Duodenal mucosa (tissue), 2 donors: Measurements from ENCODE around the gene MACF1.

ENCODE experiments used
- H3K27ac ChIP-seq: one replicate; pipeline ENCODE4 v1.7.0; 2013; ENCODE audit warnings: low read depth, low read length
- H3K27me3 ChIP-seq, 2 donors: one replicate each; pipeline ENCODE4 v1.7.0; 2013; ENCODE audit warnings: low read length in 2 of 2, control low read depth in 1 of 2; ENCODE audit not compliant: insufficient read depth in 2 of 2, control insufficient read depth in 1 of 2
- H3K36me3 ChIP-seq, 2 donors: one replicate each; pipeline ENCODE4 v1.7.0; 2013; ENCODE audit warnings: low read length in 2 of 2, control low read depth in 1 of 2; ENCODE audit not compliant: insufficient read depth in 2 of 2, control insufficient read depth in 1 of 2
- H3K4me1 ChIP-seq, 2 donors: one replicate each; pipeline ENCODE4 v1.7.0; 2013; ENCODE audit warnings: low read length in 2 of 2, control low read depth in 1 of 2; ENCODE audit not compliant: insufficient read depth in 2 of 2, control insufficient read depth in 1 of 2
- H3K4me3 ChIP-seq, 2 donors: one replicate each; pipeline ENCODE4 v1.7.0; 2013; ENCODE audit warnings: low read length in 2 of 2, low read depth in 1 of 2
- H3K9ac ChIP-seq, 2 donors: one replicate each; pipeline ENCODE4 v1.7.0; 2013; ENCODE audit warnings: low read length in 2 of 2, low read depth in 1 of 2
- H3K9me3 ChIP-seq, 2 donors: one replicate each; pipeline ENCODE4 v1.7.0; 2013; ENCODE audit warnings: low read length in 2 of 2, control low read depth in 1 of 2; ENCODE audit not compliant: control insufficient read depth in 1 of 2

MACF1 gene

DNA sequence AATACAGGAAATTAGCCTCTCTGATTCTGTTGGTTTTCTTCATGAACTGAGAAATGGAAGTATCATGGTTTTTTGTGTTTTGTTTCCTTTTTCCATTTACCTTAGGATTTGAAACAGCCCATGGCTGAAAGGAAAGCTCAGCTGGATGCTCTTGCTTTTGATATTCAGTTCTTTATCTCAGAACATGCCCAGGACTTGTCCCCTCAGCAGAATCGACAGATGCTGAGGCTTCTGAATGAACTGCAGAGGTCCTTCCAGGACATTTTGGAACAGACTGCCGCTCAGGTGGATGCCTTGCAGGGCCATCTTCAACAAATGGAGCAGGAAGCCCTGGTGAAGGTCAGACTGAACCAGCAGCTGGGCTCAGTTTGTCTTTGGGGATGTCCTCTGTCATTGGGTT, 142.4 kb downstream of the MACF1 start:
- Histone ChIP-seq H3K4me3 (no peak overlapping the region), H3K9me3 (no peaks in the 10 kb centered on the region), H3K4me1 (peaks cover 0 to 4% of the 10 kb centered on the region in 2 donors), H3K36me3 (peaks cover 22 to 52% of the 10 kb centered on the region in 2 donors), H3K9ac (no peak overlapping the region), H3K27ac (no peak overlapping the region), H3K27me3 (no peaks in the 10 kb centered on the region)

DNA sequence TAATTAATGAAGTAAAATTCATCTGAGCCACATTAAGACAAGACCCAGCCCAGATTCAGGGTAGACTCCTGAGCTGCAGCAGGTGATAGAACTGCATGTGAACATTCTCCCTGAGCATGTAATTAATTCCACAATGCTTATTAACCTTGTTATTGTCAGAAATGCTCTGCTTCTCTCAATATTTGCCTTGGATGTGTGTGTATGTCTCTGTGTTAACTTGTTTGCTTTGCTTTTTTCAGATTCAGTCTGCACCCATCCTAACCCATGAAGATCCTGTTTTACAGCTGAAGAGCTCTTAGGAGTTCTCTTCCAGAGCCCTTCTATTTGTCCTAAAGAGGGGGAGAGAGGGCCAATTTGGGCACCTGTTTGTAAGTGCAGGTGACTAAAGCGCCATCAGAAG, 143.8 kb downstream of the MACF1 start:
- H3K9me3 ChIP-seq = no peaks in the 10 kb centered on the region
- no peak overlapping the region for H3K4me3 ChIP-seq
- H3K9ac ChIP-seq = no peak overlapping the region
- no peaks in the 10 kb centered on the region for H3K27me3 ChIP-seq
- peaks cover 25 to 63% of the 10 kb centered on the region in 2 donors for H3K36me3 ChIP-seq
- H3K27ac ChIP-seq = no peak overlapping the region
- H3K4me1 ChIP-seq = peaks cover 0 to 4% of the 10 kb centered on the region in 2 donors

DNA sequence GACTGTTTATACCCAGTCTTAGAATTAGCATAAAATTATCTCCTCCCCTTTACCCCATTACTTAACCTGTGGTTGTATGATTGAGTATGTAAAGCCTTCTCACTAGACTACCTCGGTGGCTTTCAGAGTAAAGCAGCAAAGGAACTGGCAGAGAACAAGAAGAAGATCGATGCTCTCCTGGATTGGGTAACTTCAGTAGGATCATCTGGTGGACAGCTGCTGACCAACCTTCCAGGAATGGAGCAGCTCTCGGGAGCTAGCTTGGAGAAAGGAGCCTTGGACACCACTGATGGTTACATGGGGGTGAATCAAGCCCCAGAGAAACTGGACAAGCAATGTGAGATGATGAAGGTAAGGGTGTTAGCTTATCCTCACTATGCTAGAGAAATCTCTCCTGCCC, 148.4 kb downstream of the MACF1 start:
- H3K9me3 ChIP-seq = no peaks in the 10 kb centered on the region
- H3K4me1 ChIP-seq = no peaks in the 10 kb centered on the region
- peaks cover 42 to 88% of the 10 kb centered on the region in 2 donors for H3K36me3 ChIP-seq
- H3K27ac ChIP-seq = no peak overlapping the region
- H3K4me3 ChIP-seq = no peak overlapping the region
- H3K27me3 ChIP-seq = no peaks in the 10 kb centered on the region
- H3K9ac ChIP-seq = no peak overlapping the region

DNA sequence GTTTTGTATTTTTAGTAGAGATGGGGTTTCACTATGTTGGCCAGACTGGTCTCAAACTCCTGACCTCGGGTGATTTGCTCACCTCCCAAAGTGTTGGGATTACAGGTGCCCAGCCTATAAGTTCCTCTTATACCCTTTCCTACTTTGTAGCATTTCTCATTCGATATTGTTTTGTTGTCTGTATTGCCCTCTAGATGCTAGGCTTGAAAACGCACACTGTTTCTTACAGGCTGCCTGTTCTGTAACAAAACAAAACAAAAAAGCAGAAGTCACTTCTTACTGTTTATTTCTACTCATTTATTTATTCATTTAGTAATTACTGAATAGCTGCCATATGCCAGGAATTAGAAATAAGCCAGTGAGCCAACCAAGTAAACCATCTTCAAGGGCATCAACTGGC, 150.1 kb downstream of the MACF1 start:
- Histone ChIP-seq H3K9ac (no peak overlapping the region), H3K27me3 (no peaks in the 10 kb centered on the region), H3K27ac (no peak overlapping the region), H3K4me3 (no peak overlapping the region), H3K36me3 (peaks cover 52 to 88% of the 10 kb centered on the region in 2 donors), H3K4me1 (no peaks in the 10 kb centered on the region), H3K9me3 (no peaks in the 10 kb centered on the region)

DNA sequence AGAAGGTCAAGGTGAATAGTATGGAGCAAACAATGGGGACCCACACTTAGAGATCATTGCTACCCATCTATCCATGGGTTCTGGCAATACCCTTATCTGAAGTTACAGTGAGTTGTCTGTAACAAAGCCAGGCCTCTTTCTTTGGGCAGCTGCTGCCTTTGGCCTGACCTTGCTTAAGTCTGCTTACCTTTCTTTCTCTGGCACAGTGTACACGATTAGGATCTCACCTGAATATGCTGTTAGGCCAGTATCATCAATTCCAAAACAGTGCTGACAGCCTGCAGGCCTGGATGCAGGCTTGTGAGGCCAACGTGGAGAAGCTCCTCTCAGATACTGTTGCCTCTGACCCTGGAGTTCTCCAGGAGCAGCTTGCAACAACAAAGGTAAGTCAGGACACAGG, 154.0 kb downstream of the MACF1 start:
- H3K9ac ChIP-seq = no peak overlapping the region
- no peak overlapping the region for H3K27ac ChIP-seq
- no peaks in the 10 kb centered on the region for H3K27me3 ChIP-seq
- H3K4me3 ChIP-seq = no peak overlapping the region
- peaks cover 46 to 75% of the 10 kb centered on the region in 2 donors for H3K36me3 ChIP-seq
- H3K4me1 ChIP-seq = no peaks in the 10 kb centered on the region
- no peaks in the 10 kb centered on the region for H3K9me3 ChIP-seq

DNA sequence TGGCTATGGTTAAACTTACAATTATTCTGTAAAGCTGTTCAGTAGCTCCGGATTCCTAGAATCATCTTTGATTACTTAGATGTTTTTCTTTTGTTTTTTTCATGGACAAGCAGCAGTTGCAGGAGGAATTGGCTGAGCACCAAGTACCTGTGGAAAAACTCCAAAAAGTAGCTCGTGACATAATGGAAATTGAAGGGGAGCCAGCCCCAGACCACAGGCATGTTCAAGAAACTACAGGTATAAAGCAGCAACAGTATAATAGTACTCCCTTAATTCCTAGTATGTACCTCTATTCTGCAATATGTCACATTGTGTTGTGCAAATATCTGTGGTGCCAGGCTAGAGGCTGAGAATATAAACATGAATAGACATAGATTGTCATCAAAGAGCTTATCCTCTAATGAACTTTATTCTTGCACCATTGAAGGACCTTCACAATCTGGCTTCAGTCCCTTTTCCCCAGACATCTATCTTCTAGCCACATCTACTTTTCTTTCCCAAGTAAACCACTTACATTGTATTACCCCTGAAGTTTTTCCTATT, 154.6 kb downstream of the MACF1 start:
- Histone ChIP-seq H3K4me1 (no peaks in the 10 kb centered on the region), H3K27ac (no peak overlapping the region), H3K4me3 (no peak overlapping the region), H3K27me3 (no peaks in the 10 kb centered on the region), H3K9ac (no peak overlapping the region), H3K9me3 (no peaks in the 10 kb centered on the region), H3K36me3 (peaks cover 40 to 69% of the 10 kb centered on the region in 2 donors)

DNA sequence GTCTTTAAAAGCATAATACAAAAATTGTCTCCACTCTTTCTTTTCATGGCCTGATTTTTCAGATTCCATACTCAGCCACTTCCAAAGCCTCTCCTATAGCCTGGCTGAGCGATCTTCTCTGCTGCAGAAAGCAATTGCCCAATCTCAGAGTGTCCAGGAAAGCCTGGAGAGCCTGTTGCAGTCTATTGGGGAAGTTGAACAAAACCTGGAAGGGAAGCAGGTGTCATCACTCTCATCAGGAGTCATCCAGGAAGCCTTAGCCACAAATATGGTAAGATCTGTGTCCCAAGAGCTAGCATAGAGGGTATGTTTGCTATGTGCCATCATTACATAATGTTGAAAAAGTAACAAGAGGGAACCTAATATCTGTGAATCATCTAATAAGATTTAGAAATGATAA, 156.2 kb downstream of the MACF1 start:
- no peaks in the 10 kb centered on the region for H3K9me3 ChIP-seq
- no peaks in the 10 kb centered on the region for H3K4me1 ChIP-seq
- H3K27ac ChIP-seq = no peak overlapping the region
- peaks cover 40 to 63% of the 10 kb centered on the region in 2 donors for H3K36me3 ChIP-seq
- no peak overlapping the region for H3K4me3 ChIP-seq
- H3K27me3 ChIP-seq = no peaks in the 10 kb centered on the region
- H3K9ac ChIP-seq = no peak overlapping the region

DNA sequence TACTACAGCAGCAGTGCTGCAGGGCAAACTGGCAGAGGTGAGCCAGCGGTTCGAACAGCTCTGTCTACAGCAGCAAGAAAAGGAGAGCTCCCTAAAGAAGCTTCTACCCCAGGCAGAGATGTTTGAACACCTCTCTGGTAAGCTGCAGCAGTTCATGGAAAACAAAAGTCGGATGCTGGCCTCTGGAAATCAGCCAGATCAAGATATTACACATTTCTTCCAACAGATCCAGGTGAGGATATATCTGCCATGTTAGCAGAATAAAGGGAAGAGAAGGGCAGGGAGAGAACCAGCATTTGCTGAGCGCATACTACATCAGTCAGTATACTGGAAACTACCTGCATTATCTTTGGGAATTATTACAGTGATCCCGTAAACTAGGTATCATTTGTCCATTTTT, 157.0 kb downstream of the MACF1 start:
- Histone ChIP-seq H3K9ac (no peak overlapping the region), H3K36me3 (peaks cover 40 to 56% of the 10 kb centered on the region in 2 donors), H3K4me3 (no peak overlapping the region), H3K4me1 (no peaks in the 10 kb centered on the region), H3K9me3 (no peaks in the 10 kb centered on the region), H3K27ac (no peak overlapping the region), H3K27me3 (no peaks in the 10 kb centered on the region)

DNA sequence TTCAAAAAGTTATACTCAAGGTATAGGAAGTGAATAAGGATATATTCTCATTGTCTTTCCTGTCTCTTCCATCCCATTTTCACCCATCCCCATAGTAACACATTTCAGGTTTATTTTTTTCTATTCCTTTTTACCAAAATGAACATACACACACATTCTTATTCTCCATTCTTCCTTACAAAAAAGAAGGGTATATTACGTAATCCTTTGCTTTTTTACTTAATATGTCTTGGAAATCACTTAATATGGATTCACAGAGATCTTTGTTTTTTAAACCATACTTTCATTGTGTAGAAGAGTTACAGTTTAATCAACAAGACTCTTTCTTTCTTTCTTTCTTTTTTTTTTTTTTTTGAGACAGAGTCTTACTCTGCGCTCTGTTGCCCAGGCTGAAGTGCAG, 158.8 kb downstream of the MACF1 start:
- Histone ChIP-seq H3K4me1 (no peaks in the 10 kb centered on the region), H3K27me3 (no peaks in the 10 kb centered on the region), H3K9ac (no peak overlapping the region), H3K36me3 (peaks cover 24 to 44% of the 10 kb centered on the region in 2 donors), H3K27ac (no peak overlapping the region), H3K9me3 (no peaks in the 10 kb centered on the region), H3K4me3 (no peak overlapping the region)

DNA sequence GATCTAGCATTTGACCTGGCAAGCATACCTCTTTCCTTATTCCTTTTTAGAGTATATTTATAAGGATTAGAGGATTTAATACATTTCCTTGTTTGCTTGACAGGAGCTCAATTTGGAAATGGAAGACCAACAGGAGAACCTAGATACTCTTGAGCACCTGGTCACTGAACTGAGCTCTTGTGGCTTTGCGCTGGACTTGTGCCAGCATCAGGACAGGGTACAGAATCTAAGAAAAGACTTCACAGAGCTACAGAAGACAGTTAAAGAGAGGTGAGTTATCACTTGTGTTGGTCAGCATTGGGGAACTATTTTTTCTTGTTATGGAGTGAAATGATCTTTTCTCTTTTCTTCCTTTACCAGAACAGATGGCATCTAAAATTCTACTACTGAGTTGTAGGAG, 163.6 kb downstream of the MACF1 start:
- H3K27ac ChIP-seq = no peak overlapping the region
- no peaks in the 10 kb centered on the region for H3K27me3 ChIP-seq
- peaks cover 12 to 38% of the 10 kb centered on the region in 2 donors for H3K36me3 ChIP-seq
- no peak overlapping the region for H3K9ac ChIP-seq
- no peaks in the 10 kb centered on the region for H3K4me1 ChIP-seq
- H3K9me3 ChIP-seq = no peaks in the 10 kb centered on the region
- no peak overlapping the region for H3K4me3 ChIP-seq

DNA sequence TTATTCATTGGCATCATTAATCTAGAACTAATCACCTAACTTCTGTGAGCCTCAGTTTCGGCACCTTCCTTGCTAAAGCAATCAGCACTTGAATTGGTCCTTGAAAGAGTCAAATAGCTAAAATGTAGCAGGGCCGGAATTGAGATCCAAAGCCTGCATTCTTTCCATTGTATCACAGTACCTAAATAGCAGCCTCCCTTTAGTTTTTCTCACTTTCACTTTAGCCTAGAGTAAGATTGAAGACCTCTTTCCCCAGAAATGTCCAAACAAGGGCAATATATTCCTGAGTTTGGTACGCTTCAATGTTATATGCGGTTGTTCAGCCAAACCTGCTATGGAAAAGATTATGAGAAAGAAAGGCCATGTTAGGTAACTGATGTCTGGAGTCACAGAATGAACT, 165.1 kb downstream of the MACF1 start:
- Histone ChIP-seq H3K9ac (no peak overlapping the region), H3K27ac (no peak overlapping the region), H3K4me3 (no peak overlapping the region)

More for the DNA sequence above, 165.1 kb downstream of the MACF1 start:
- no peaks in the 10 kb centered on the region for H3K4me1 ChIP-seq
- H3K36me3 ChIP-seq = peaks cover 12 to 45% of the 10 kb centered on the region in 2 donors
- H3K27me3 ChIP-seq = no peaks in the 10 kb centered on the region
- H3K9me3 ChIP-seq = no peaks in the 10 kb centered on the region
